Activated CD4-positive, CD25-positive, alpha-beta regulatory T cell treated with anti-CD3 and anti-CD28 coated beads, Interleukin-2, amount 50 U/mL, for 24 hours (primary cell): ENCODE results near the gene WWP2.
"Not testable (repeated sequence)": the region's sequence is repeated elsewhere in the genome, so short reads cannot be mapped to it uniquely, and the experiment has no call there.

Experiments
- ATAC-seq, 2 donors: fragments of 150-1000 bp; cut with Tn5 transposase; one replicate each; pipeline ENCODE4 v1.10.0; 2021; ENCODE audit warnings: mild to moderate bottlenecking in 1 of 2, moderate library complexity in 1 of 2

Gene WWP2

DNA sequence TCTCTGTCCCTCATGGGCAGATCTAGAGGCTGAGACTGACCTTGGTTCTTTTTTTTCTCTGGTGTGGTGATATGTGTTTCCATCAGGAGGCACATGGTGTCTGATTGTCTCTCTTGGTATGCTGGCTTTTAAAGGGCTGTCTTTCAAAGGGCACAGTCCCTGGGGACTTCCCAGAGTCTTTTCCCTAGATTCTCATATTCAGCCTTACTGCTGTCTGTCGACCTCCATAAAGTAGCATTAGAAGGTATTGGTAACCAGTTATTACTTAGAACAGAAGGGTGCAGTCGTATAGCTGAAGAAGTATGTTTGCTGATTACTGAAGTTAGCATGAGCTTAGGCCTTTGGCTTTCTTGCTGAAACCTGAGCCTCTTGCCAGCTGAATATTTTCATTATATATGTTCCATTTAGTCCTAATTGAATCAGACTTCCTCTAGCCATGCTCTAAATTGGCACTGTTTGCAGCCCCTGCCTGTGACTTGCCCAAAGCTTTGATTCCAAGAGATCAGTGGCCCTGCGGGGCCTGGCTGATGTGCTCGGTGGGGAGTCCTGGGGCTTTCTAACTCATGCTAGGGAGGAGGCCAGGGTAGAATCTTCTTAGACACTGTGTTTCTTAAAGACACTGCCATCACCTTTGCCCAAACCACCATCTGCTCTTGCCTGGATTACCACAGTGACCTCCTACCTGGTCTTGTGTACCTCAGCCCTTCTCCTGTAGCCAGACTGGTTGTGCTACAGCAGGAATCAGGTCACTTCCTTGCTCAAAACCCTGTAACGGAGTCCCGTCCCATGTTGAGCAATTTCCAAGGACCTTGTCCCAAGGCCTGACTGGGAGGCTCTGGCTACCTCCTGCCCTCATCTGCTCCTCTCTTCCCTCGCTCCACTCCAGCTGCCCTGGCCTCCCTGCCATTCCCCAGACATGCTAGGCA, 71.5 kb downstream of the WWP2 start:
- no peak for ATAC-seq

DNA sequence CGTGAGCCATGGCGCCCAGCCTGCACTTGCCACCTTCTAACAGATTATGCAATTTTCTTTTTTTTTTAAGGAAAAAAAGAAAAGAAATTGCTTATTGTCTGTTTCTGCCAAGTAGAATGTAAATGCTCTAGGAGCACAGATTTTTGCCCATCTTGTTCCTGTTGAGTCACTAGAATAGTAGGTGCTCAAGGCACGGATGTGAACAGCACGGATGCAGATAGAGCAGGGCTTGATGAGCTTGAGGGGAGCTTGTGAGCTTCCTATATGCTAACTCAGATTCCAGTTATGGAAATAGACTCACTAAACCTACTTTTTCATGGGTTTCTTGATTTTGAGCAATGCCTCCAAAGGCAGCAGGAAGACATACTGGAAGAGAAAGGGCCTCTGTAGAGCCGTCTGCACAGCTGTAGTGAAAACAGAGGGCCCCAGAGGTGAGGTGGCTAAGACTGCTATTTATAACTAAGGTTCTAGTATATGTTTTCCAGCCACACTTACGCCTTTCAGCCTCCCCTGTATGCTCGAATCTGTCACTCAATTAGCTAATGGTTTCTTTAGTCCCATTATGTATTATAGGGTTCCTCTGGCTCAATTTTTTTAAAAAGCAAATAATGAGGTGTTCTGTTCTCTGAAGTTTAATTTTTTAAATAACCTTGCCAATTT, 72.8 kb downstream of the WWP2 start:
- no peak for ATAC-seq

DNA sequence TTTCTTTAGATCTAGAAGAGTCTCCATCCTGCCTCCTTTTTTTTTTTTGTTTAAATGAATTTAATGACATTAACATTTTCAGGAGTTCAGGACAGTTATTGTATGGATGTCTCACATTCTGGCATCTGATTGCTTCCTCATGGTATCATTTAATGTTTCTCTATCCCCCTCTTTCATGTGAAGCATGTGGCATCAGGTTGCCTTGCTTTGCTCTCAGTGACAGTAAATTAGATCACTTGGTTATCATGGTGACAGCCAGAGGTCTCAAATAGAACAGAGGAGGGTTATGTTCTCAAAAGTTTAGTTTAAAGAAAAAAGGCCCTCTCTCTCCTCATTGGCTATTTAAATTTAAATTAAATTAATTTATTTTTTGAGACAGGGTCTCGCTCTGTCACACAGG, 74.1 kb downstream of the WWP2 start:
- no peak for ATAC-seq

DNA sequence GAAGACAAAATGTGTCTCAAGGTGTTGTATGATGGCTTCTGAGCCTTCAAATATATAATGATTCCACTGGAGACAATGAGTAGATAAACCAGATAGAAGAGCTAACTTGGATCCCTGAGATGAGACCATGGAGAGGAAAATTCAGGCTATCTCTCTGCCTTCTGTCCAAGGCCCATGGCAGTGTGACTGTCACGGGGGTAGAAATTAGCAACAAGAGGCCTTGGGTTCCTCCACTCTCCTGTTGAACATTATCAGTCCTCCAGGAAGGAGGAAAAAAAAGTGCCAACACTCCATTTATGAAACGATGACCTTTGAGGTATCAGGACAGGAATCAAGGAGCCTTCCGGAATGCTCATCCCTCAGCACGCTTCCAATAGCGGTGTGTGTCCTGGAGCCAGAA, 75.2 kb downstream of the WWP2 start:
- ATAC-seq = no peak

DNA sequence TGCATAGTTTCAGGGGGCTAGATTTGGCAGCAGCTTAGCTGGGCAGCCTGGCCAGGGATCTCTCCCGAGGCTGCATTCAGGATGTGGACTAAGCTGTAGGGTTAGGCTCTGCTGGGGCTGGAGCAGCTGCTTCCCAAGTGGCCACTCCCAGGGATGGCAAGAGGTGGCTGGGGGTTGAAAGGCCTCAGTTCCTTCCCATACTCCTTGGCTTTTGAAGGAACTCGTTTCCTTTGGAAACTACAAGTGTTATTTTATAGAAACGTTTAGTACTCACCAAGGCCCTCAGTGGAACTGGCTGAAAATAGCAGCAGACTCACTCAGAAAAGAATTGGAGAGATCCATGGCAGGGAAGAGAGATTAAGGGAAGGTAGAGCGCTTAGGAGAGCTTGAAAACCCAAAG, 76.4 kb downstream of the WWP2 start:
- no peak for ATAC-seq

DNA sequence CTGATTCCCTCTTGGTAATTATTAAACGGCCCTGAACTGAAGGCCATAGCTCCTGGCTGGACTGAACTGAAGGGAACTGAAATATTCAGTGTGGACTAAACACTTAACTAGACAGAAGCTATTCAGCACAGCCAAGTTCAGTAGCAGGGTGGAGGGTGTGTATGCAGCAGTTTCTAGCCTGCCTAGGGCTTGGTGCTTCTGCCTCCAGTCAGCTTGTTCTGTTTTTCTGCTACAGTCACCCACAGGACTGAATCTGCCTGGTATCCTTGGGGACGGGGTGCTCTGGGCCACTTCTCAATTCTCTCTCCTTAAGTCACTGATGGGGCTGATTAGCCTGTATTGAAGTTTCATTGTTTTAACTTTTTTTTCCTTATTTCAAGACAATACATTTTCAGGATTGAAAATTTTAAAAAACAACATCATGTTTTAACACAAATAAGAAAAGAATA, 77.1 kb downstream of the WWP2 start:
- no peak for ATAC-seq

DNA sequence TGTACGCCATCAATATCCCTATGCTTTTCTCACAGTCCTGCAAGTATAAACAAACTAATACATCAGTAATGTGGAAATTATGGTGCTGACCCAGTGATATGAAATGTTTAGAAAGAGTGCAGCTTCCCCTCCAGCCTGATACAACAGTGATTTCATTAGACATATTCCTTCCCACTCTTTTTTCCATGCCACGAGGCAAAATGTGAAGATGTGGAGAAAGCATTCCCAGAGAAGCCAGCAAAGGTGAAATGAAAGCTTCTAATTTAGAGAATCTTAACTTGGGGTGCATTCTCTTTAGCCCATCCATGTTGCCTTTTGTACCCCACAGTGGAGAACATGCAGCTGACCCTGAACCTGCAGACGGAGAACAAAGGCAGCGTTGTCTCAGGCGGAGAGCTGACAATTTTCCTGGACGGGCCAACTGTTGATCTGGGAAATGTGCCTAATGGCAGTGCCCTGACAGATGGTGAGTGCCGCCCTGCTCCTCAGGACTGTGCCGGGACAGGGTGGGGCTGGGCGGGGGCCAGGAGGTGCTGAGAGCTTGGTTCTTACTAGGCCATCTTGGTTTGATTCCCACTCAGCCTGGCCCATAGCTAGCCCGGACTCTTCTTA, 77.8 kb downstream of the WWP2 start:
- no peak for ATAC-seq

DNA sequence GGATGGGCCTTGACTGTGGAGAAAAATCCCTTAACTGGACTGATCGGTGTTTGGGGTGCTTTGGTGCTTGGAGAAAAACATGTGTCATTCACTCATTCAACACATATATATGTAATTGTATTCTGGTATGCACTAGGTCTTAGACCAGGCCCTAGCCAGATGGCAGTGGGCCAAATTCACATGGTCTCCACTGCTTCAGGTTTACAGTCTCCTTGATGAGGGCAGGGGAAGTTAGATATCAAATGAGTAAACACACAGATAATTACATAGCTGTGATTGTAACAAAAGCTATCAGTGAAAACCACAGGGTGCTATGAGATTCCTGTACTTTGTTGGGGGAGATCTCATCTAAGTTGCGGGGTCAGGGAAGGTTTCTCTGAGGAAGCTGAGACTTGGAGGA, 78.8 kb downstream of the WWP2 start:
- ATAC-seq = no peak

DNA sequence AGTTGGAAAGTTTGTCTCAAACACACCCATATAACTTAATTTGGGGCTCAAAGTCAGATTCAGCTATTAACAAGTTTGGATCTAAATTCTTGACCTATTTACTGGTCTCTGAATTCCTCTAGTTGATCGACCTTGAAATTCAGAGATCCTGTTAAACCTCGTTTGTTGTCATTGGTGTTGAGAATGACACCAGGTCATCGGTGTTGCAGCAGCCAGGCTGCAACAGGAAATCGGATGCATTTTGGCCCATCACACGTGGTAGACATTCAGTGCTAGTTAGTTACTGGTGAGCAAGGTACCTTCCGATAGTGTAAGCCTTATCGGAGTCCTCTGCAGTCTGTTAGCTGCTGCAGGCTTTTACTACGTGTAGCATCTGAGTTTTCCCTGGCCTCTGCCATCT, 82.3 kb downstream of the WWP2 start:
- no peak for ATAC-seq

DNA sequence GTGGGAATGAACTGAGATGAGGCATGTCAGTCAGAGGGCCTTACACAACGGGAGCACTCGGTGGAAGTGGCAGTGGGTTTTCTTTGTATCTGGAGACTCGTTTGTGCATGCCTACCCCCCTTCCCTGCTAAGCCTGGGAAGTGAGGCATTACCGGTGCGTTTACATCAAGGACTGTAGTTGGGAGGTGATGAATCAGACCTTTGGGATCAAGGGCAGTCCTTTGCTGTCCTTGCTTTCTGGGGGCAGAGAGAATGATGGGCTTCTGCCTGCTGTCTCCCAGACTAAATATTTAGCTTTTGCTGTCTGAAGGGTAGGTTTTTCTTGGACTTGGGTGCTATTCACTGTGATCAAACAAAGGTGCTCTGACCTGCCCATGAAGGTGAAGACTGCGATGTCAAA, 83.0 kb downstream of the WWP2 start:
- no peak for ATAC-seq

DNA sequence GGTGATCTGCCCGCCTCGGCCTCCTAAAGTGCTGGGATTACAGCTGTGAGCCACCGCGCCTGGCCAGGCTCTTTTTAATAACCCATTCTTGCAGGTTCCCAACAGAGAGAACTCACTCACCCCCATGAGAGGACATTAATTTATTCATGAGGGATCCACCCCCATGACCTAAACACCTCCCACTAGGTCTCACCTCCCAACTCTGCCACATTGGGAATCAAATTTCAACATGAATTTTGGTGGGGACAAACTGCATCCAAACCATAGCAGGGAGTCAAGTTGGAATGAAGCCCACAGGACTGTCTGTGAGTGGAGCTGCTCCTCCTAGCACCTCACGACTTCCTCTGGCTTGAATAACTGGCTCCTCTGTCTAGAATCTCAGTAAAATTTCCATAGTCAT, 85.5 kb downstream of the WWP2 start:
- ATAC-seq = no peak

DNA sequence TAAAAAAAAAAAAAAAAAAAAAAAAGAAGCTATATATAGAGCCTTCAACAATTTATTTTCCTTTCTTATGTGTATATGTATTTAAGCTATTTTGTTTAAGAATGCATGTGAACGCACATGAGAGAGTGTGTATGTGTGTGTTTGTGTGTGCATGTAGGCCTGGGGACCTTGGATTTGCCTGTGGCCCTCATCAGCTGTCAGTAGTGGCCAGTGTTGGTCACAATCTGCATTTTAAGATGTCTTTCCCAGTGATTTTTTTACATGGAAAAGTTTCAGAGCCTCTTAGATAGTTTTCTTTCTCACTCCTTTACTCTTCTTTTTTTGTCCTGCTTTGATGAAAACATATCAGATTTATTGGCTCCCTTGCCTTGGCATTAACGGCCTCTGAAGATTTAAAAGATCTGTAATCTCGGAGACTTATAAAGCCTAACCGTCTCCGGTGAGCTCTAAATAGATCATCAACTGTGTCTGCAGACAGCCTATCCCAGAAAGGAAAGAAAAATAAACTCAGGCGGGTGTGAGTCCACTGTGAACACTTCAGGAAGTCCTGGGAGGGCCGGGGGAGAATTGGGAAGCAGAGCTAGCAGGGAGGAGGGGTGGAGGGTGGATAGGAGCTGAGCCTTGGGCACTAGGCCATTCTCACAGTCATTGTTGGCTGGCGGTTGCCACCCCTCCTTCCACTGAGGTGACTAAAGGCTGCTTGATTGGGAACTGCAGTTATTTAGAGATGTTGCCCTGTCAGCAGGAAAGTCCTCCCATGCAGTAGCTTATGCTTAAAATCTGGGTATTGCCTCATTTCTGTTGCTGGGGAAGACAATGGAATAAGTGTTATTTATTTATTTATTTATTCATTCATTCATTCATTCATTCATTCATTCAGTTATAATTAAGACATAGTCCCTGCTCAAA, 86.8 kb downstream of the WWP2 start:
- ATAC-seq = no peak

DNA sequence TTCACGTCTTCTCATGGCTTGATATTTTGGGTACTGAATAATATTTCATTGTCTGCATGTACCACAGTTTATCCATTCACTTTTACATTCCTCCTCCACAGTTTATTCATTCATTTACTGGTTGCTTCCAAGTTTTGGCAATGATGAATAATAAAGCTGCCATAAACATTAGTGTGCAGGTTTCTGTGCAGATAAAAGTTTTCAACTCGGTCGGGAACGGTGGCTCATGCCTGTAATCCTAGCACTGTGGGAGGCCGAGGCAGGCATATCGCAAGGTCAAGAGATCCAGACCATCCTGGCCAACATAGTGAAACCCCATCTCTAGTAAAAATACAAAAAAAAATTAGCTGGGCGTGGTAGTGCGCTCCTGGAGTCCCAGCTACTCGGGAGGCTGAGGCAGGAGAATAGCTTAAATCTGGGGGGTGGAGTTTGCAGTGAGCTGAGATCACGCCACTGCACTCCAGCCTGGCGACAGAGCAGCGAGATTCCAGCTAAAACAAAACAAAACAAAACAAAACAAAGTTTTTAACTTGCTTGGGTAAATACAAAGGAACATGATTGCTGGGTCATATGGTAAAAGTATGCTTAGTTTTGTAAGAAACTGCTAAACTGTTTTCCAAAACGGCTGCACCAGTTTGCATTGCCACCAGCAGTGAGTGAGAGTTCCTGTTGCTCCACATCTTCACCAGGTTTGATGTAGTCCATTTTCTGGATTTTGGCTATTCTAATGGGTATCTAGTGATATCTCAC, 89.5 kb downstream of the WWP2 start:
- no peak for ATAC-seq

DNA sequence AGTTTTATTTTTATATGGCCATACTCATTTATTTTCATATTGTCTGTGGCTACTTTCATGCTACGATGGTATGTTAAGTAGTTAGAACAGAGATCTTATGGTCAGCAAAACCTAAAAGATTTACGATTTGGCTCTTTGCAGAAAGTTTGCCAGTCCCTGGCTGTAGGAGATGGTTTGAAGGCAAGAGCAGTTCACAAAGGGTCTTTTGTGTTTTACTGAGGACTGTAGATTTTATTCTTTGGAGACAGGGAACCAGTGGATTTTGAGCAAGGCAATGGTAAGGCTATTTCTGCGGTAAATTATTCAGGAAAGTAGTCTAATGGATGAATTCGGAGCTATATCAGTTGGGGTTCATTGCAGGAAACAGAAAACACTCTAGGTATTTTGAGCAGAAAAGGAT, 90.7 kb downstream of the WWP2 start:
- no peak for ATAC-seq

DNA sequence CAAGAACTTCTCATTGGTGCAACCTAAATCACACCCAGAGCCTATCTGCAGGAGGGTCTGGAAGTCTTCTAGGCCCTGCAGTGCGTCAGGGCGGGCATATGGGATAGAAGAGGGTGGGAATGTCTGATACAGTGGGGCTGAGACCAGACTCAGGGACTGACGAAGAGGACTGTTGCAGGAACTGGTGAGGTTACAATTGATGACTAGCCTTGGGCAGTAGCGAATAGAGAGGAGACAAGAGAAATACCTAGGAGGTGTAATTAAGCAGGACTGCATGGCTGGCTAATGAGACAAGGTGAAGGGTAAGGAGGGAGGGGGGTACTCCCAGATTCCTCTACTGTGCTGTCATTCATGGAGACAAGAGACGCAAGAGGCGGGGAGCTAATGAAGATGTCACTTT, 91.3 kb downstream of the WWP2 start:
- no peak for ATAC-seq

DNA sequence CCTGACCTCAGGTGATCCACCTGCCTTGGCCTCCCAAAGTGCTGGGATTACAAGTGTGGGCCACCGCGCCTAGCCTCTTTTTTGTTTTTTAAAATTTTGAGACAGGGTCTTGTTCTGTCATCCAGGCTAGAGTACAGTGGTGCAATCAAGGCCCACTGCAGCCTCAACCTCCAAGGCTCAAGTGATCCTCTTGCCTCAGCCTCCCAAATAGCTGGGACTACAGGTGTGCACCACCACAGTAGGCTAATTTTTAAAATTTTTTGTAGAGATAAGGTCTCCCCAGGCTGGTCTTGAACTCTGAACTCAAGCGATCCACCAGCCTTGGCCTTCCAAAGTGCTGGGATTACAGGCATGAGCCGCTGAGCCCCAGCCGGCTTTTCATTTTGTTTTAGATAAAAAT, 92.6 kb downstream of the WWP2 start:
- not testable (repeated sequence) for ATAC-seq

DNA sequence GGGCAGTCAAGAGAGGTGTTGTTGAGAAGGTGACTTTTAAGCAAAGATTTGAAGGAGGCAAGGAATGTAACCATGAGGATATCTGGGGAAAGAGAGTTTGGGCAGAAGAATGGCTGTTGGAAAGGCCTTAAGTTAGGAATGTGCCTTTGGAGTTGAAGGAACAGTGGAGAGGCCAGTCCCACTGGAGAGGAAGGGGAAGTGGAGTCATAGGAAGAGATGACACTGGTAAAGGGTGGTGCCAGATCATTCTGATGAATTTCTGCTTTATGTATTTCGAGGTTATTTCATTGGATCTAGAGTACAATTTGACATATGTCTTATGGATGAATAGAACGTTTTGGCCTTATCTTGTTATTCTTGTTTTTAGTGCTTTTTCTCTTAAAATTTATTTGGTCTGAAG, 93.5 kb downstream of the WWP2 start:
- no peak for ATAC-seq

DNA sequence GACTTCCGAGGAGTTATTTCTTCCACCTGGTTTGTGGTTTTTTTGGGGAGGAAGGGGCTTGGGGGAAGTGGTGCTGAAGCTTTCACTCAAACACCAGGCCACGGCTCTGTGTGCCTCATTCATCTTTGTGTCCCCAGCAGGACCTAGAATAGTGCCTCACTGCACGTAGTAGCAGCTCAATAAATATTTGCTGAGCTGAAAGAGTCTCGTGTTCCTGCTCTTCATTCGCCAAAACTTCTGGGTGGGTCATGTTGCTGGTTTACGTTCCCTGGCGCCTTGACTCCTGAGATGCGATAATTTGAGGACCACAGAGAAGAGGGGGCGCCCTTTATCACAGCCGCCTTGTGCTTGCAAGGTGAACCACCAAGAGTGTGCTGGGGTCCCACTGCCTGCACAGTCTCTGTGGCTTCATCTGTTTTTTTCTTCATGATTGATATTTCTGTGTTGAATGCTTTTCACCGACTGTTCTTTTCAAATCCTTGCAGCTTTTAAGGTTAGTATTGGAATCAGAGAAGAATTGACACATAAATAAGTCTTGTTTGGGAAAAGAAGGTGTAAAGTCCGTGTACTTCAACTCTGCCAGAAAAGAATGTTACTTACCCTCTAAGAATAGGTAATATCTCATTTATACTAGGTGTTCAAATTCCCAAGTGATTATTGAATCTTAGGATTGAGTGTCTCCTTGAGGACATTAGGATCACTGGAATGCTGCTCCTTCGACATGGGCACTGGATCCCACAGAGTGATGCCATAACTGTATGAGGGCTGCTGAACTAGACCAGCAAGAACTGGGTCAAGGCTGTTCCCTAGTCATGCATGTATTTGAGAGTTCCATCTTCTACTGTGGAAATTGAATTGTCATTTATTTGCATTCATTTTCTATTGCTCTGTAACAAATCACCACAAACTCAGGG, 96.3 kb downstream of the WWP2 start:
- no peak for ATAC-seq

DNA sequence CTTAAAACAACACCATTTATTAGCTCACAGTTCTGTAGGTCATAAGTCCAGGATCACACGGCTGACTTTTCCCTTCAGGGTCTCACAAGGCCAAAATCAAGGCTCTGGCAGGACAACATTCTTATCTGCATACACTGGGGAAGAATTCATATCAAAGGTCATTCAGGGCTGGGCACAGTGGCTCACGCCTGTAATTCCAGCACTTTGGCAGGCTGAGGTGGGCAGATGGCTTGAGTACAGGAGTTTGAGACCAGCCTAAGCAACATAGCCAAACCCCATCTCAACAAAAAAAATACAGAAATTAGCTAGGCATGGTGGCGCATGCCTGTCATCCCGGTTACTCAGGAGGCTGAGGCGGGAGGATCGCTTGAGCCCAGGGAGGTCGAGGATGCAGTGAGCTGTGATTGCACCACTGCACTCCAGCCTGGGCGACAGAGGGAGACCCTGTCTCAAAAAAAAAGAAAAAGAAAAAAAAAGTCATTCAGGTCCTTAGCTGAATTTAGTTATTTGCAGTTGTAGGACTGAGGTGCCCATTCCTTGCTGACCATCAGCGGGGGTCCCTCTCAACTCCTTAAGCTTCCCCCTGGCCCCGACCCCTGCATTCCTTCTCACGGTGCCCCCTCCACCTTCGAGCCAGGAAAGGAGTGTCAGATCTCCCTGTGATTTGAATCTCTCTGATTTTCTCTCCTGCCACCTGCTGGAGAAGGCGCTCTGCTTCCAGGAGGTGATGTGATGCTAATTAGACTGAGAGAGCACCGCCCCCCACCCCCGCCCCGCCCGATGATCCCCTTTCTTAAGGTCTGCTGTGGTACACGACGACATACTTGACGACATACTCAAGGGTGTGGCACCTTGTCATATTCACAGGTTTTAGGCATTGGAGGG, 97.2 kb downstream of the WWP2 start:
- ATAC-seq = no peak
